GM19468 (cell line): ENCODE measurements around the gene SDHAF1.
A peak's percentile ranks its signal among the peaks of the same experiment; 100 is the strongest.
"Not testable (repeated sequence)": the region's sequence is repeated elsewhere in the genome, so short reads cannot be mapped to it uniquely, and the experiment has no call there.

Experiments used
- ATAC-seq: cut with Tn5 transposase; IDR thresholded peaks from one replicate; pipeline ENCODE4 v1.9.1; 2021; ENCODE audit warnings: mild to moderate bottlenecking, moderate library complexity, moderate number of reproducible peaks; ENCODE audit not compliant: unreplicated experiment; ENCODE audit errors: extremely low read depth

Gene SDHAF1

DNA sequence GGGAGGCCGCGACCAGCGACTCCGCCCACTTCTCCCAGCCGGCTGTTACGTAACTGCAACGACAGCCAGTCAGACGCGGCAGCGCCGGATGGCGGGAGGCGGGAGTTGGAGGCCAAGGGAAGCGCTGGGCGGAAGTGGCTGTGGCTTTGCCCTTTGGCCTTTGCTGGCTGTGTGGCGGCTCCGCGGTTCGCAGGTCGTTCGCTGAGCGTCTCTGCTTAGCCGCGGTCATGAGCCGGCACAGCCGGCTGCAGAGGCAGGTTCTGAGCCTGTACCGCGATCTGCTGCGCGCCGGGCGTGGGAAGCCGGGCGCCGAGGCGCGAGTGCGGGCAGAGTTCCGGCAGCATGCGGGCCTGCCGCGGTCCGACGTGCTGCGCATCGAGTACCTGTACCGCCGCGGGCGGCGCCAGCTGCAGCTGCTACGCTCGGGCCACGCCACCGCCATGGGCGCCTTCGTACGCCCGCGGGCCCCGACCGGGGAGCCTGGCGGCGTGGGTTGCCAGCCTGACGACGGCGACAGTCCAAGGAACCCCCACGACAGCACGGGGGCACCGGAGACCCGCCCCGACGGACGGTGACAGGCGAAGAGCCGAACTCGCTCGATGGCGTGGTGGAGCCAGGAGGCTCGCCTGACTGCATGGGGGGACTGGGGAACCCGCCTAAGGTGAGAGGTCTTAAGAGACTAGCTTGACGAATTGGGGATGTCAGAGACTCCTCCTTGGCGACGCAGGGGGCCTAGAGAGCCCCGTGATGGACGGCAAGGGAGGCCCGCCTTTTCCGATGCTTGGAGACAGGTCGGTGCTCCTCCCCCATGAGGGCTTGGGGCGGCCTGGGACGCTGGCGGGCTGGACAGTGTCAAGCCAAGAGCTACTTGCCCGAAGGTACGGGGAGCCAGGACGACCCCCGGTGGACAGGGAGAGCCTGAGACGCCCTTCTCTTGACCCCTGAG is at the start of gene SDHAF1:
SDHAF1 (plus strand) TSS at position 141 of the 946 bp plus-strand sequence; CDS start at position 228, 87 bp downstream.
- ATAC-seq: peak; percentile 66

- no peak for ATAC-seq
Measured at GRCh38 chr19:35946203-35946602, 48.8 kb upstream of the SDHAF1 start.

GRCh38 chr19:35949131-35949530 is 45.9 kb upstream of the SDHAF1 start:
- ATAC-seq: no peak

DNA sequence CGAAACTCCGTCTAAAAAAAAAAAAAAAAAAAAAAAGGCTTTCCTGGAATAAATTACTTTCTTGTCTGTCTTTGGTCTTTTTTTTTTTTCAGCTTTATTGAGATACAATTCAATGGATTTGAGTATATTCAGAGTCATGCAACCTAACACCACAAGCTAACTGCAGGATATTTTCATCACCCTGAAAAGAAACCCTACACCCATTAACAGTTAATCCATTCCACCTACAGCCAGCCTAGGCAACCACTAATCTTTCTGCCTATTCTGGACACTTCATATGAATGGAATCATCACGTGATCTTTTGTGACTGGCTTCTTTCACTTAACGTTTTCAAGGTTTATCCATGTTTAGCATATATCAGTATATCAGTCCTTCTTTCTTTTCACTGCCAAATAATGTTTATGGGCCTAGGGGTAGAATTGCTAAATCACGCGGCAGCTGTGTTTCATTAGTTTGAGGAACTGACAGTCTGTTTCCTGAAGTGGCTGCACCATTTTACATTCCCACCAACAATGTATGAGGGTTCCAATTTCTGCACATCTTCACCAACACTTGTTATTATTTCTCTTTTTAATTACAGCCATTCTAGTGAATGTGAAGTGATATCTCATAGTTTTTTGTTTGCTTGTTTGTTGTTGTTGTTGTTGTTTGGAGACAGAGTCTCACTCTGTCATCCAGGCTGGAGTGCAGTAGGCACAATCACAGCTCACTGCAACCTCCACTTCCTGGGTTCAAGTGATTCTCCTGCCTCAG is 38.9 kb upstream of the SDHAF1 start:
- ATAC-seq: no peak

- ATAC-seq: not testable (repeated sequence)
Measured at GRCh38 chr19:35957411-35957810, 37.6 kb upstream of the SDHAF1 start.

DNA sequence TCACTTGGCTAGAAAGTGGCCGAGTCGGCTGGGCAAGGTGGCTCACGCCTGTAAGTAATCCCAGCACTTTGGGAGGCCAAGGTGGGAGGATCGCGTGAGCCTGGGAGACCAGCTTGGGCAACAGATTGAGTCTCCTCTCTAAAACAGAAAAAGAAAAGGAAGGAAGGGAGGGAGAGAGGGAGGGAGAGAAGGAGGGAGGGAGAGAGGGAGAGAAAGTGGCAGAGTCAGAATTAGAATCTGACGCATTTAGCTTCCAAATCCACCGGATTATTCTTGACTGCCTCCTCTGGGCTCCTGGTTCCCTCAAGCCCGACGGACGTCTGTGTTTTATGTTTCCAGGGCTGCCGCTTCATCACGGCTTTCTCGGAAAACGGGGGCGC is 36.3 kb upstream of the SDHAF1 start:
- no peak for ATAC-seq

- ATAC-seq: no peak
Measured at GRCh38 chr19:35959040-35959967, 35.7 kb upstream of the SDHAF1 start.

- ATAC-seq: no peak
Measured at GRCh38 chr19:35959968-35960320, 35.0 kb upstream of the SDHAF1 start.

- ATAC-seq: no peak
Measured at GRCh38 chr19:35960432-35960972, 34.5 kb upstream of the SDHAF1 start.

DNA sequence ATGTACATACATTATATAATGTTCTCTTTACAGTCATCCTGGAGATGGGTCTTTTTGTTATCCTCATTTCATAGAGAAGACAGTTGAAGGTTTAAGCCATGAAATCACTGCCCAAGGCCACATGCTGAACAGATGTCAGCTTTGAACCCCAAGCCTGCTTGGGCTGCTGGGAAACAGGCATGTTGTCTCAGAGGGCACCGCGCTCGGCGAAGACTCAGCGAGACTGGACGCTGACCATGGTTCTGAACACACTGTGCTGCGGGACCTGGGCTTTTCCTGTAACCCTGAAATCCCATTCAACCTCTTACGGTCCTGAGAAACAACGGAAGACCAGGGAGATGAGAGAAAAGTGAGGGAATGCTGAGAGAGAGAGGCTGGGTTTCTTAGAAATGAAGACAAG is 31.5 kb upstream of the SDHAF1 start:
- ATAC-seq: no peak

DNA sequence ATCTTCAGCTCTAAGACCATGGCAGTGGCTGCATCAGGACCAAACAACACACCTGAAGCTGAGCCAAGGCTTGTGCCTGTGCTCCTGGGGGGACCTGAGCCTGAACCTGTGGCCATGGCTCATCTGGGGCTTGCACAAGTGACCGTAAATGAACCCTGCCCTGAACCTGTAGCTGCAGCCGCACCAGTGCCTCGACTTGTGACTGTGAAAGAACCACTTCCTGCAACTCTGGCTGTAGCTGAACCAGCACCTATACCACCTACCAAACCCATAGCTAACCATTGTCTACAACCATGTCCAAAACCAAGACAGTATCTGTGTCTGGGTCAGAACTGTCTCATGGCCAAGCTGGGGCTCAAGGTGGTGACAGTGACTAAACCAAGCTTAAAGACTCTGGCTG is 28.2 kb upstream of the SDHAF1 start:
- no peak for ATAC-seq

DNA sequence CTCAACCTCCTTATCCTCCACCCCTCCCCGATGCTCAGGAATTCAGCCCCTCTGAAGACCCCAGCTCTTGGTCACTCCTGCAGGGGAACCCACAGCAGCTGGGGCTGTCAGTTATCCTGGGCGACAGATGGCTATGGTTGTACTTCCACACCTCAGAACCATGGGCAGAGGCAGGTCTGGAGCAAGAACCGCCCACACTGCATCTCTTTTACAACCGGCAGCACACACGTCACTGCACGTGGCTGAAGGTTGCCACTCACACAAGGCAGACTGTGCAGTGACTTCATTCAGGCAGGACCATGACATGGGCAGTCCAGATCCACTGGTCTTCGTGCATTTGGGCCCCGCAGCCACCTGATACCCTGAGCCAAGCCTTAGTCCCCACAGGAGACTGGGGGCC is 21.5 kb upstream of the SDHAF1 start:
- no peak for ATAC-seq

GRCh38 chr19:35975608-35976214 is 19.3 kb upstream of the SDHAF1 start:
- ATAC-seq: no peak

DNA sequence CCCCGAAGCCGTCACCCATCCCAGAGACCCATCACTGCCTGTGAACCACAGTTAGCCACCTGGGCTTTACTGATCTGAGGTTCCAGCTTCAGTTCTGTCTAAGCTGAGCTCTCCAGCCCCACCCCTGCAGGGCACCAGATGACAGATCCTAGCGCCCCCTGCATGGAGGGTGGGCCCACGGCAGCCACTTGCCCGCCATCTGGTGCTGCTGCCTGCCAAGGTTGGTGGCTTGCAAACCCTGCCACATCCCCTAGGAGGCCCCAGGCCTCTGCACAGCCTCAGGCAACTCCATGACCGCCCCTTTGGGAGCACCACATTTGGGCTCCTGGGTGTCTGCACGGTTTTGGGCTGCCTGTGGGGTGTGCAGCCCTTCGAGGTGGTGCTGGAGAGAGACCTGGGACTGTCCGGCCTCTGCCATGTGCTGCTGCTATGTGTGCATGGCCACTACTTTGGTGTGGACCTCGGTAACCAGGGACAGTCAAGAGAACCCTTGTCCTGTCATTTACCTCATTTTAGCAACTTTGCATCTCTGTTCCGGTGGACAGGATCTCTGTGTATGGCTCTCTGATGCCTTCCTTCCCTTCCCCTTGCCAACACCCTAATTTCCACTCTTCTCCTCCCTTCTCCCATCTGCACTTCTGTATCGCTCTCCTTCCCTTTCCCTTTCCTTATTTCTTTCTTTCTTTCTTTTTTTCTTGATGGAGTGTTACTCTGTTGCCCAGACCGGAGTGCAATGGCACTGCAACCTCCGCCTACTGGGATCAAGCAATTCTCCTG is 17.4 kb upstream of the SDHAF1 start:
- ATAC-seq: no peak

DNA sequence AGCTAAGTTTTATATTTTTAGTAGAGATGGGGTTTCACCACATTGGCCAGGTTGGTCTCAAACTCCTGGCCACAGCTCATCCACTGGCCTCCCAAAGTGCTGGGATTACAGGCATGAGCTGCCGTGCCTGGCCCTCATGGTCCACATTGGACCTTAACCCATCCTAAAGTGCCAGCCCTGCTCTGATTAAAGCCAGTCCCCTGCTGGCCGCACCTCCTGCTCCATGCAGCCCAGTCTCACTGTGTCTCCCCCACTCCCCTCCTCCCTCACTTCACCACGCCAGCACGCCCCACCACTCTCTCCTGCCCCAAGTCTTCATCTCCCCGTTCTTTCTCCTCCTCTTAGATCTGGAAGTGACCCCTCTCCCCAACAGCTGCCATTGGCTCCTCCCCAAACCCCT is 16.7 kb upstream of the SDHAF1 start:
- ATAC-seq: no peak

- ATAC-seq: no peak
Measured at GRCh38 chr19:35978832-35979365, 16.1 kb upstream of the SDHAF1 start.

GRCh38 chr19:35980997-35981396 is 14.0 kb upstream of the SDHAF1 start:
- ATAC-seq: not testable (repeated sequence)

DNA sequence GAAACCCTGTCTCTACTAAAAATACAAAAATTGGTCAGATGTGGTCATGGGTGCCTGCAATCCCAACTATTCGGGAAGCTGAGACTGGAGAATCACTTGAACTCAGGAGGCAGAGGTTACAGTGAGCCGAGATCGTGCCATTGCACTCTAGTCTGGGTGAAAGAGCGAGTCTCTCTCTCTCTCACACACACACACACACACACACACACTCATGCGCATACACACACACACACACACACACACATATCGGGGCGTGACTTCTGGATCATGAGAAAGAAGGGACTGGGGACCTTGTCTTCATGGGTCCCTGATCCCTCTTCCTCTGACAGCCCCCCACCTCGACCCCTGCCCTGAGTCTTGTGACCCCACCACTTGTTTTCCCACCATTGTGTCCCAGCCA is 11.8 kb upstream of the SDHAF1 start:
- ATAC-seq: no peak

DNA sequence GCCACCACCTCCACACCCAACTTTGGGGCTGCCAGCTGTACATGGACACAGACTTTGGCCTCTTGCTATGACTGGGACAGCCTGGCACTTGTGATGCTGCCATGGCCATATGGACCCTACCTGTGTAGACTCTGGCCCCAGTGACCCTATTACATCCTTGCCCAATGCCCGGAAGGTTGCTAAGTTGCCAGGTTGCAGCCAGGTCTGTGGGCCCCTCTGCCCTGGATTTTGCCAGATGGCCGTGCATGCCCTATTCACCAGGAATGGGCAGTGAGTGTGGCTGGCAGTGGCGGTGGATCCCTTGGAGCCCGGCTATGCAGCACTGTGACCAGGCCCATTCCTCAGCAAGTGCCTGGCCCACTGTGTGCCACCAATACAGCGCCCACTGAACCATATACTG is 8.9 kb upstream of the SDHAF1 start:
- no peak for ATAC-seq
